Measurements from ENCODE around the gene HMGXB3. TPM values are rescaled to one million over a fixed set of nuclear protein-coding genes. Genes with fewer than 3 reads are reported as not detected.
"Not testable (repeated sequence)": the region's sequence is repeated elsewhere in the genome, so short reads cannot be mapped to it uniquely, and the experiment has no call there.

The HMGXB3 gene
- total RNA-seq, 2 experiments from 2014 or later = 30.4 to 32.6 TPM

GRCh38 chr5:150022158-150022531, 21.6 kb downstream of the HMGXB3 start:
- ATAC-seq (no peak), DNase-seq (no peak)
- TF ChIP-seq CTCF (IDR thresholded peaks at IDR 0.05) = no peak
- Mint-ChIP-seq H3K9me3 (no peaks in the 10 kb centered on the region), H3K4me3 (no peak overlapping the region), H3K27me3 (no peaks in the 10 kb centered on the region), H3K27ac (peak overlapping the region; percentile 12), H3K36me3 (ENCODE audit: low read depth) (peaks cover 47% of the 10 kb centered on the region), H3K4me1 (ENCODE audit: low read depth) (peaks cover 12% of the 10 kb centered on the region)
- intact Hi-C loops (cut with micrococcal nuclease) = no loop called here
- POLR2A ChIA-PET = interaction anchor here (0.9 kb wide), 1 partner anchor 8 kb away, joined by 3 read pairs; no protein-coding TSS in a partner anchor
- CTCF ChIA-PET = no interaction called here

- H3K4me3 Mint-ChIP-seq = no peak overlapping the region
- H3K36me3 Mint-ChIP-seq (ENCODE audit: low read depth) = peaks cover 45% of the 10 kb centered on the region
- ChIA-PET CTCF (interaction anchor here (1.5 kb wide), 1 partner anchor 11 kb away, joined by 4 read pairs; no protein-coding TSS in a partner anchor), POLR2A (no interaction called here)
- no peak for DNase-seq
- peaks cover 12% of the 10 kb centered on the region for H3K4me1 Mint-ChIP-seq (ENCODE audit: low read depth)
- no peaks in the 10 kb centered on the region for H3K27me3 Mint-ChIP-seq
- intact Hi-C loops (cut with micrococcal nuclease) = no loop called here
- no peak for ATAC-seq
- H3K9me3 Mint-ChIP-seq = no peaks in the 10 kb centered on the region
- no peak overlapping the region for H3K27ac Mint-ChIP-seq
- no peak for TF ChIP-seq CTCF (IDR thresholded peaks at IDR 0.05)
These were observed 22.1 kb downstream of the HMGXB3 start for GRCh38 chr5:150022681-150023080.

- no peak for DNase-seq
- CTCF ChIA-PET = interaction anchor here (1.5 kb wide), 1 partner anchor 11 kb away, joined by 4 read pairs; no protein-coding TSS in a partner anchor
- Mint-ChIP-seq H3K9me3 (no peaks in the 10 kb centered on the region), H3K27ac (no peak overlapping the region), H3K4me1 (ENCODE audit: low read depth) (peaks cover 12% of the 10 kb centered on the region), H3K36me3 (ENCODE audit: low read depth) (peaks cover 46% of the 10 kb centered on the region), H3K27me3 (no peaks in the 10 kb centered on the region), H3K4me3 (no peak overlapping the region)
- no peak for TF ChIP-seq CTCF (IDR thresholded peaks at IDR 0.05)
- intact Hi-C loops (cut with micrococcal nuclease) = no loop called here
- ATAC-seq = no peak
- POLR2A ChIA-PET = no interaction called here
These were observed 22.6 kb downstream of the HMGXB3 start for GRCh38 chr5:150023136-150023535.

GRCh38 chr5:150024346-150024984, 23.9 kb downstream of the HMGXB3 start:
- CTCF ChIA-PET = no interaction called here
- TF ChIP-seq CTCF (IDR thresholded peaks at IDR 0.05) = no peak
- no peak for ATAC-seq
- H3K36me3 Mint-ChIP-seq (ENCODE audit: low read depth) = peaks cover 42% of the 10 kb centered on the region
- intact Hi-C loops (cut with micrococcal nuclease) = no loop called here
- H3K27ac Mint-ChIP-seq = no peak overlapping the region
- peaks cover 12% of the 10 kb centered on the region for H3K4me1 Mint-ChIP-seq (ENCODE audit: low read depth)
- H3K27me3 Mint-ChIP-seq = no peaks in the 10 kb centered on the region
- H3K4me3 Mint-ChIP-seq = no peak overlapping the region
- POLR2A ChIA-PET = no interaction called here
- DNase-seq = no peak
- H3K9me3 Mint-ChIP-seq = no peaks in the 10 kb centered on the region

- ChIA-PET CTCF (interaction anchor here (0.8 to 1.2 kb wide), 2 partner anchors 21 to 23 kb away, joined by 3 to 4 read pairs; no protein-coding TSS in a partner anchor), POLR2A (interaction anchor here (0.8 kb wide), 1 partner anchor 11 kb away, joined by 3 read pairs; no protein-coding TSS in a partner anchor)
- no peak for TF ChIP-seq CTCF (IDR thresholded peaks at IDR 0.05)
- Mint-ChIP-seq H3K4me1 (ENCODE audit: low read depth) (peaks cover 6% of the 10 kb centered on the region), H3K27me3 (no peaks in the 10 kb centered on the region), H3K9me3 (no peaks in the 10 kb centered on the region), H3K36me3 (ENCODE audit: low read depth) (peaks cover 44% of the 10 kb centered on the region), H3K4me3 (no peak overlapping the region), H3K27ac (no peak overlapping the region)
- DNase-seq (no peak), ATAC-seq (no peak)
- intact Hi-C loops (cut with micrococcal nuclease) = no loop called here
These were observed 26.2 kb downstream of the HMGXB3 start for GRCh38 chr5:150026682-150027172.

GRCh38 chr5:150028047-150028446, 27.5 kb downstream of the HMGXB3 start:
- H3K36me3 Mint-ChIP-seq (ENCODE audit: low read depth) = peaks cover 44% of the 10 kb centered on the region

More at GRCh38 chr5:150028047-150028446, 27.5 kb downstream of the HMGXB3 start:
- H3K4me1 Mint-ChIP-seq (ENCODE audit: low read depth); H3K9me3 Mint-ChIP-seq; ATAC-seq; intact Hi-C loops (cut with micrococcal nuclease); H3K4me3 Mint-ChIP-seq; DNase-seq; H3K27ac Mint-ChIP-seq; H3K27me3 Mint-ChIP-seq; POLR2A ChIA-PET: not testable (repeated sequence)
- CTCF ChIA-PET = interaction anchor here (1.3 kb wide), 1 partner anchor 13 kb away, joined by 4 read pairs; no protein-coding TSS in a partner anchor
